Testis (tissue), 2 donors: ENCODE data around the gene DHX40.

Source experiments
- CTCF ChIP-seq, 3 experiments: fragments of 450-650 bp in 2 of 3; fragments of 200-600 bp in 1 of 3; sonication (generic) in 1 of 3; IDR thresholded peaks; one replicate each; pipeline ENCODE4 v1.5.1; 2016 to 2019; ENCODE audit warnings: antibody characterized with exemption in 3 of 3, mild to moderate bottlenecking in 2 of 3, moderate library complexity in 1 of 3
- POLR2A ChIP-seq: fragments of 450-650 bp; IDR thresholded peaks from one replicate; pipeline ENCODE4 v1.6.1; 2017; ENCODE audit warnings: antibody characterized with exemption, mild to moderate bottlenecking, moderate library complexity

- TF ChIP-seq POLR2A (no peak), CTCF (IDR thresholded peaks at IDR 0.05) (no peak)
Measured at GRCh38 chr17:59638553-59638952, 73.1 kb downstream of the DHX40 start.
